Kidney (tissue), 14 donors: Measurements from ENCODE around the gene MAD1L1. TPM values are rescaled to one million over a fixed set of nuclear protein-coding genes. Genes with fewer than 3 reads are reported as not detected.

Experiments used
- DNase-seq, 5 donors: peaks; one replicate each; pipeline ENCODE4 v3.0.0-alpha.2; 2013 to 2020
- FAIRE-seq: peaks from 2 replicates; lab custom pipeline; 2012; peaks lifted over from hg19 to GRCh38; lab: Jason Lieb, UNC
- H3K27ac ChIP-seq, 2 donors: one replicate each; pipeline ENCODE4 v1.7.0; 2013; ENCODE audit warnings: low read depth in 2 of 2, low read length in 2 of 2, inconsistent platforms in 1 of 2
- H3K27me3 ChIP-seq: one replicate; pipeline ENCODE4 v1.7.1; 2013; ENCODE audit warnings: low read length, inconsistent platforms; ENCODE audit not compliant: control insufficient read depth, insufficient read depth
- H3K36me3 ChIP-seq, 3 donors: one replicate each; pipeline versions ENCODE4 v1.7.0 to v1.7.1; 2013; ENCODE audit warnings: low read length in 3 of 3, control low read depth in 1 of 3, inconsistent platforms in 1 of 3; ENCODE audit not compliant: insufficient read depth in 3 of 3, control insufficient read depth in 2 of 3
- H3K4me1 ChIP-seq, 3 donors: one replicate each; pipeline versions ENCODE4 v1.7.0 to v1.7.1; 2013; ENCODE audit warnings: low read length in 3 of 3, inconsistent platforms in 1 of 3, low read depth in 1 of 3; ENCODE audit not compliant: control insufficient read depth in 2 of 3, insufficient read depth in 2 of 3
- H3K4me3 ChIP-seq, 3 donors: one replicate each; pipeline versions ENCODE4 v1.7.0 to v1.8.1; 2013; ENCODE audit warnings: low read length in 3 of 3, control low read depth in 1 of 3, inconsistent platforms in 1 of 3
- H3K9ac ChIP-seq, 3 donors: one replicate each; pipeline versions ENCODE4 v1.7.0 to v1.7.1; 2013; ENCODE audit warnings: low read length in 3 of 3, control low read depth in 1 of 3, inconsistent platforms in 1 of 3
- H3K9me3 ChIP-seq, 3 donors: one replicate each; pipeline versions ENCODE4 v1.7.0 to v1.7.1; 2013; ENCODE audit warnings: low read length in 3 of 3, control low read depth in 1 of 3, inconsistent platforms in 1 of 3; ENCODE audit not compliant: control insufficient read depth in 2 of 3, insufficient read depth in 1 of 3
- intact Hi-C: fragments of 100-400 bp; cut with DNase I; formaldehyde crosslinking; loops from one replicate; pipeline ENCODE4 v1.11.1; 2022
- polyA plus RNA-seq: library from polyadenylated mRNA; stranded (reverse); fragments of 350-450 nt; fragmentation: Illumina TruSeq; extraction: RNeasy Lipid Tissue Mini Kit (QIAGEN cat#74804); gene quantifications from one replicate; pipeline ENCODE4 v1.2.3, GENCODE V29; 2014; ENCODE audit warnings: low read depth, low replicate concordance; ENCODE audit not compliant: insufficient read depth
- total RNA-seq: library from RNA; stranded (reverse); fragmentation: NEBNext Ultra II Directional; extraction: Animal tissue kit (Norgen Biotek cat#: 25700); gene quantifications from one replicate; pipeline ENCODE4 v1.2.1, GENCODE V29; 2021
- TF ChIP-seq, protein P1 (sequence below): IDR thresholded peaks from 3 replicates; pipeline ENCODE4 v1.5.1; 2012; ENCODE audit warnings: mild to moderate bottlenecking, moderate library complexity, borderline replicate concordance; ENCODE audit not compliant: insufficient read depth; ENCODE audit errors: extremely low read depth
- donor health status: control.
- donor health status: control.
- donor health status: control.
- donor health status: control.
- donor health status: control.
- donor health status: DM: yes; HTN: yes; CAD: no.
- donor health status: Normal renal cell carcinoma (clear cell type).

The MAD1L1 gene
- total and polyA plus RNA-seq, 2 donors from 2014 or later = 33.2 to 45.2 TPM

DNA sequence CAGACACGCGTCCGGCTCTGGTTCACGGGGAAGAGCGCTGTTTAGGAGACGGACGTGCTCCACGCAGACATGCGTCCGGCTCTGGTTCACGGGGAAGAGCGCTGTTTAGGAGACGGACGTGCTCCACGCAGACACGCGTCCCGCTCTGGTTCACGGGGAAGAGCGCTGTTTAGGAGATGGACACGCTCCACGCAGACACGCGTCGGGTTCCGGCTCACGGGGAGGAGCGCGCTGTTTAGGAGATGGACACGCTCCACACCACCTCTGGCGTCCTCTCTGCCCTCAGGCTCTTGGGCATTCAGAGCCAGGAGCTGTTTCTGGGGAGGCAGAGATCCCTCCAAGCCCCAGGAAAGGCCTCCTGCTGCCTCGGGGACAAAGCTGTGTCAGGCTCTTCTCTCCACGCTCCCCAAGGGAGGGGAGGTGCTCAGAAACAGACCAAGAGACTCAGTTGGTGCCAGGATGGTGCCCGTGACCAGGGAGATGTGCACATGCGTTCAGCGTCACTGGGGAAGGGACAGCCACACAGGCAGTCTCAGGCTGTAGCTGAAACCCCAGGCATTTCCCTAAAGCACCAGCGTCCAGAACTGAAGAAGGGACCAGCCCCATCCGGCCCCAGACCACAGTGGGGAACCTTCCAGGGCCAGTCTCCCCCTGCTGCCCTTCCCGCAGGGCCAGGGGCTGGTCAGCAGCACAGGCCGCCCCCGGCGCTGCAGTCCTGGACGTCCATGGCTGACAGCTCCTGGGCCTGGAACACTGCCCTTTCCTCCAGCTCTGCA, 387.0 kb downstream of the MAD1L1 start:
- no peak overlapping the region for H3K27ac ChIP-seq
- H3K27me3 ChIP-seq = no peaks in the 10 kb centered on the region
- FAIRE-seq (no peak), DNase-seq (peak in 3 of 5 donors; percentile 8 to 53 (median 33))
- no peak overlapping the region for H3K4me3 ChIP-seq
- no peaks in the 10 kb centered on the region for H3K9me3 ChIP-seq
- H3K9ac ChIP-seq = no peak overlapping the region
- intact Hi-C loops = no loop called here
- TF ChIP-seq, protein P1, sequence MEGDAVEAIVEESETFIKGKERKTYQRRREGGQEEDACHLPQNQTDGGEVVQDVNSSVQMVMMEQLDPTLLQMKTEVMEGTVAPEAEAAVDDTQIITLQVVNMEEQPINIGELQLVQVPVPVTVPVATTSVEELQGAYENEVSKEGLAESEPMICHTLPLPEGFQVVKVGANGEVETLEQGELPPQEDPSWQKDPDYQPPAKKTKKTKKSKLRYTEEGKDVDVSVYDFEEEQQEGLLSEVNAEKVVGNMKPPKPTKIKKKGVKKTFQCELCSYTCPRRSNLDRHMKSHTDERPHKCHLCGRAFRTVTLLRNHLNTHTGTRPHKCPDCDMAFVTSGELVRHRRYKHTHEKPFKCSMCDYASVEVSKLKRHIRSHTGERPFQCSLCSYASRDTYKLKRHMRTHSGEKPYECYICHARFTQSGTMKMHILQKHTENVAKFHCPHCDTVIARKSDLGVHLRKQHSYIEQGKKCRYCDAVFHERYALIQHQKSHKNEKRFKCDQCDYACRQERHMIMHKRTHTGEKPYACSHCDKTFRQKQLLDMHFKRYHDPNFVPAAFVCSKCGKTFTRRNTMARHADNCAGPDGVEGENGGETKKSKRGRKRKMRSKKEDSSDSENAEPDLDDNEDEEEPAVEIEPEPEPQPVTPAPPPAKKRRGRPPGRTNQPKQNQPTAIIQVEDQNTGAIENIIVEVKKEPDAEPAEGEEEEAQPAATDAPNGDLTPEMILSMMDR = no peak
- no peaks in the 10 kb centered on the region for H3K36me3 ChIP-seq
- peaks cover 0 to 7% (median 3%) of the 10 kb centered on the region in 3 donors for H3K4me1 ChIP-seq

DNA sequence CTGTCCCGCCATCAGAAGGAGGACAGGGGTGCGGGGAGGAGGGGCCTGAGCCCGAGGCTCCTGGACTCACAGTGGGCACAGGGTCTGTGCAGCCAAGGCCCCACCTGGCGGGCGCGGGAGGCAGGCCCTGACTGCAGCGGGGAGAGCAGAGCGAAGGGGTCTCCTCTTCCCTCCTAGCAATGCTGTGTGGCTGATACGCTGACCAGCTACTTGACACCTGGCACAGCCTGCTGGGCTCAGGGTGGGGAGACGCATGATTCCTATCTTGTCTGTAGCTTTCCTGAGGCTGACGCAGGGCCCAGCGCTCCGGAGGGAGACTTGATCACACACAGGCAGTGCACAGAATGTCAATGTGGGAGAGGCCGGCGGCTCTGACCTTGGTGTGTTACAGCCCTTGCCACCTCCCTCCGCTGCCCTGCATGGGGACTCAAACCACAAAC, 387.8 kb downstream of the MAD1L1 start:
- intact Hi-C loops = no loop called here
- FAIRE-seq (no peak), DNase-seq (peak; percentile 60 to 73 (median 64))
- TF ChIP-seq, protein P1 = no peak
- Histone ChIP-seq H3K4me3 (no peak overlapping the region), H3K36me3 (no peaks in the 10 kb centered on the region), H3K27me3 (no peaks in the 10 kb centered on the region), H3K4me1 (peaks cover 0 to 7% (median 3%) of the 10 kb centered on the region in 3 donors), H3K9ac (no peak overlapping the region), H3K27ac (no peak overlapping the region), H3K9me3 (no peaks in the 10 kb centered on the region)

DNA sequence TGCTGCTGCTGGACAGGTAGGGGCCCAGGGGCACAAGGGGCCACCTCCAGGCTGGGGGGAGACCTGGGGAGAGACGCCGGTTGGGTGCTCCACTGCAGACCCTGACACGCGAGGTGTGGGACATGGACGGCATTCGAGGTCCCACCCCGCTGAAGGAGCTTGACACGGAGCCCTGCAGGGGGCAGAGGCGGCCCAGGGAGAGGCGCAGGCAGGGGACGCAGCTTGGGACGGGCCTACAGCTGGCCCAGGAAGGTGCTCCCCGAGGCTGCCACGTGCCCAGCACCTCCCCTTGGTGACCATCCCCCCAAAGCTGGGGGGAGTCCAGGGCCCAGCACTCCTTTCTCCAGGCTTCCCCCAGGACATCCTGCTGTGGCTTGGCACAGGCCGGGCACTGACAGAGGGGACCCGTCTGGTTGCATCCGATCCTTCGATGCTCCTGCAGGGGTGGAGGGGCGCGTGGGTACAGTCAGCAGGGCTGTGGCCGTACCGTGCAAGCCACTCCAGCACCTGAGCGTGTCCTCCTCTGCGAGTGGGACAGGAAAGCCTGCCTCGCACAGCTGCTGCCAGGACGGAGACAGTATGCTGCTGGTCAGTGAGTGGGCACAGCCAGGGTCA, 388.3 kb downstream of the MAD1L1 start:
- DNase-seq = peak in 3 of 5 donors; percentile 14 to 64 (median 51)

More for the DNA sequence above, 388.3 kb downstream of the MAD1L1 start:
- H3K36me3 ChIP-seq = no peaks in the 10 kb centered on the region
- TF ChIP-seq, protein P1 = no peak
- intact Hi-C loops = no loop called here
- no peaks in the 10 kb centered on the region for H3K27me3 ChIP-seq
- no peaks in the 10 kb centered on the region for H3K9me3 ChIP-seq
- no peak for FAIRE-seq
- no peak overlapping the region for H3K27ac ChIP-seq
- H3K4me3 ChIP-seq = no peak overlapping the region
- H3K9ac ChIP-seq = no peak overlapping the region
- peaks cover 0 to 7% (median 3%) of the 10 kb centered on the region in 3 donors for H3K4me1 ChIP-seq
